ENCODE measurements around the gene STARD3. TPM values are rescaled to one million over a fixed set of nuclear protein-coding genes. Genes with fewer than 3 reads are reported as not detected.

STARD3 gene
- total and polyA plus RNA-seq, 4 donors, result 27.4 to 79.7 (median 64.8) TPM

- H3K4me3 ChIP-seq, result no peak overlapping the region
- TF ChIP-seq CTCF (IDR thresholded peaks at IDR 0.05; ENCODE audit: control extremely low read depth, extremely low read depth), result no peak
- H3K27me3 ChIP-seq (ENCODE audit: control insufficient read depth in 3 of 3, insufficient read depth in 3 of 3, low read length in 2 of 3), result peaks cover 10 to 44% (median 19%) of the 10 kb centered on the region in 3 donors
- 79 to 89% methylated on average over 3 of the region's 3 CpGs for WGBS, 2 donors
- peaks cover 0 to 10% (median 0%) of the 10 kb centered on the region in 5 donors for H3K4me1 ChIP-seq (ENCODE audit: control insufficient read depth in 5 of 5, insufficient read depth in 5 of 5, low read length in 5 of 5)
- H3K9me3 ChIP-seq (ENCODE audit: control insufficient read depth in 4 of 4, insufficient read depth in 3 of 4, low read length in 3 of 4), result peaks cover 0 to 6% (median 0%) of the 10 kb centered on the region in 4 donors
- DNase-seq, result no peak
- no peaks in the 10 kb centered on the region for H3K36me3 ChIP-seq (ENCODE audit: control insufficient read depth in 4 of 4, insufficient read depth in 4 of 4, low read length in 4 of 4)
- H3K9ac ChIP-seq (ENCODE audit: insufficient read depth in 1 of 2, low read length in 2 of 2), result no peak overlapping the region
- H3K27ac ChIP-seq (ENCODE audit: low read depth in 1 of 2, low read length in 1 of 2), result no peak overlapping the region
- ATAC-seq (ENCODE audit: insufficient read depth, low FRiP score), result no peak
Observed at GRCh38 chr17:39614545-39615157, 22.3 kb upstream of the STARD3 start.

- TF ChIP-seq CTCF (IDR thresholded peaks at IDR 0.05; ENCODE audit: control extremely low read depth, extremely low read depth), result no peak
- Histone ChIP-seq H3K9ac (ENCODE audit: insufficient read depth in 1 of 2, low read length in 2 of 2) (no peak overlapping the region), H3K9me3 (ENCODE audit: control insufficient read depth in 4 of 4, insufficient read depth in 3 of 4, low read length in 3 of 4) (peaks cover 0 to 6% (median 0%) of the 10 kb centered on the region in 4 donors), H3K27me3 (ENCODE audit: control insufficient read depth in 3 of 3, insufficient read depth in 3 of 3, low read length in 2 of 3) (peaks cover 10 to 39% (median 14%) of the 10 kb centered on the region in 3 donors), H3K27ac (ENCODE audit: low read depth in 1 of 2, low read length in 1 of 2) (no peak overlapping the region), H3K4me1 (ENCODE audit: control insufficient read depth in 5 of 5, insufficient read depth in 5 of 5, low read length in 5 of 5) (peaks cover 0 to 10% (median 0%) of the 10 kb centered on the region in 5 donors), H3K36me3 (ENCODE audit: control insufficient read depth in 4 of 4, insufficient read depth in 4 of 4, low read length in 4 of 4) (no peaks in the 10 kb centered on the region), H3K4me3 (no peak overlapping the region)
- ATAC-seq (ENCODE audit: insufficient read depth, low FRiP score) (no peak), DNase-seq (no peak)
- WGBS, 2 donors, result 62 to 64% methylated on average over 6 of the region's 6 CpGs
Observed at GRCh38 chr17:39615434-39615833, 21.5 kb upstream of the STARD3 start.

- TF ChIP-seq CTCF (IDR thresholded peaks at IDR 0.05; ENCODE audit: control extremely low read depth, extremely low read depth), result no peak
- no peak overlapping the region for H3K4me3 ChIP-seq
- no peak for ATAC-seq (ENCODE audit: insufficient read depth, low FRiP score)
Observed at GRCh38 chr17:39617100-39617445, 19.9 kb upstream of the STARD3 start.

More at GRCh38 chr17:39617100-39617445, 19.9 kb upstream of the STARD3 start:
- H3K9ac ChIP-seq (ENCODE audit: insufficient read depth in 1 of 2, low read length in 2 of 2), result no peak overlapping the region
- no peak overlapping the region for H3K27ac ChIP-seq (ENCODE audit: low read depth in 1 of 2, low read length in 1 of 2)
- no peak for DNase-seq
- H3K9me3 ChIP-seq (ENCODE audit: control insufficient read depth in 4 of 4, insufficient read depth in 3 of 4, low read length in 3 of 4), result peaks cover 0 to 6% (median 0%) of the 10 kb centered on the region in 4 donors
- WGBS, 2 donors, result 82 to 97% methylated on average over 3 of the region's 3 CpGs
- no peaks in the 10 kb centered on the region for H3K36me3 ChIP-seq (ENCODE audit: control insufficient read depth in 4 of 4, insufficient read depth in 4 of 4, low read length in 4 of 4)
- H3K4me1 ChIP-seq (ENCODE audit: control insufficient read depth in 5 of 5, insufficient read depth in 5 of 5, low read length in 5 of 5), result peaks cover 0 to 11% (median 0%) of the 10 kb centered on the region in 5 donors
- H3K27me3 ChIP-seq (ENCODE audit: control insufficient read depth in 3 of 3, insufficient read depth in 3 of 3, low read length in 2 of 3), result peaks cover 10 to 23% (median 13%) of the 10 kb centered on the region in 3 donors

Measured in lung (tissue), 12 donors.